HEK293 (cell line): ENCODE data around the gene A2ML1.
A peak's percentile ranks its signal among the peaks of the same experiment; 100 is the strongest.

ENCODE experiments used
- CTCF ChIA-PET: fragments of 350-600 bp; formaldehyde crosslinking; extraction: SDS; loops from one replicate; lab custom pipeline; 2021; ENCODE audit warnings: antibody characterized with exemption; lab: Yijun Ruan, JAX
- POLR2A ChIA-PET: fragments of 300-600 bp; formaldehyde crosslinking; extraction: SDS; loops from one replicate; lab custom pipeline; 2020; ENCODE audit warnings: antibody characterized with exemption, inconsistent platforms; lab: Yijun Ruan, JAX
- H3K27ac ChIP-seq: fragments of 200-500 bp; sonication (Bioruptor generic); 2 replicates; pipeline ENCODE4 v1.5.1; 2014; ENCODE audit warnings: low read depth, low read length, control low read depth, inconsistent platforms; ENCODE audit errors: extremely low read depth
- H3K36me3 ChIP-seq, 2 experiments: fragments of 200-500 bp in 1 of 2; sonication (Bioruptor generic) in 1 of 2; 1 replicate in 1 of 2; 2 replicates in 1 of 2; pipeline ENCODE4 v1.5.1; 2014 to 2017; ENCODE audit warnings: inconsistent platforms in 2 of 2, low read length in 2 of 2; ENCODE audit not compliant: control insufficient read depth in 2 of 2, insufficient read depth in 1 of 2
- H3K4me1 ChIP-seq: fragments of 200-500 bp; sonication (Bioruptor generic); 2 replicates; pipeline ENCODE4 v1.5.1; 2014; ENCODE audit warnings: mild to moderate bottlenecking, low read length, inconsistent platforms; ENCODE audit not compliant: control insufficient read depth, insufficient read depth
- H3K4me3 ChIP-seq: 2 replicates; pipeline ENCODE4 v1.5.1; 2011; ENCODE audit warnings: low read depth, mild to moderate bottlenecking, control low read depth, low read length, moderate library complexity
- H3K9me3 ChIP-seq: fragments of 200-500 bp; sonication (Bioruptor generic); 2 replicates; pipeline ENCODE4 v1.5.1; 2014; ENCODE audit warnings: low read depth, low read length, inconsistent platforms; ENCODE audit not compliant: control insufficient read depth, insufficient read depth
- CTCF ChIP-seq: fragments of 450-650 bp; formaldehyde crosslinking; IDR thresholded peaks from 2 replicates; pipeline ENCODE4 v1.5.1; 2016; ENCODE audit warnings: missing biosample characterization, missing genetic modification characterization
- GFI1B ChIP-seq: fragments of 450-650 bp; formaldehyde crosslinking; IDR thresholded peaks from 2 replicates; pipeline ENCODE4 v1.5.1; 2016; ENCODE audit warnings: missing biosample characterization, missing genetic modification characterization
- GLIS1 ChIP-seq: fragments of 450-650 bp; formaldehyde crosslinking; IDR thresholded peaks from 2 replicates; pipeline ENCODE4 v1.5.1; 2016; ENCODE audit warnings: missing biosample characterization, missing genetic modification characterization
- HOXD13 ChIP-seq: sonication (generic); formaldehyde crosslinking; IDR thresholded peaks from 2 replicates; pipeline ENCODE4 v1.8.0; 2022; ENCODE audit warnings: missing genetic modification reagents, borderline replicate concordance
- PATZ1 ChIP-seq: fragments of 450-650 bp; formaldehyde crosslinking; IDR thresholded peaks from 2 replicates; pipeline ENCODE4 v1.5.1; 2016; ENCODE audit warnings: missing biosample characterization, missing genetic modification characterization
- SCRT1 ChIP-seq: fragments of 450-650 bp; formaldehyde crosslinking; IDR thresholded peaks from 2 replicates; pipeline ENCODE4 v1.5.1; 2016; ENCODE audit warnings: missing biosample characterization, missing genetic modification characterization, borderline replicate concordance
- SCRT2 ChIP-seq: fragments of 450-650 bp; formaldehyde crosslinking; IDR thresholded peaks from 2 replicates; pipeline ENCODE4 v1.5.1; 2016; ENCODE audit warnings: missing biosample characterization, missing genetic modification characterization
- YY1 ChIP-seq: fragments of 450-650 bp; formaldehyde crosslinking; IDR thresholded peaks from 2 replicates; pipeline ENCODE4 v1.5.1; 2018; ENCODE audit warnings: missing biosample characterization, missing genetic modification characterization
- ZBTB48 ChIP-seq: fragments of 450-650 bp; formaldehyde crosslinking; IDR thresholded peaks from 2 replicates; pipeline ENCODE4 v1.5.1; 2016; ENCODE audit warnings: missing biosample characterization, missing genetic modification characterization
- ZNF223 ChIP-seq: fragments of 450-650 bp; formaldehyde crosslinking; IDR thresholded peaks from 2 replicates; pipeline ENCODE4 v1.5.1; 2016; ENCODE audit warnings: missing biosample characterization, missing genetic modification characterization
- ZNF341 ChIP-seq: fragments of 450-650 bp; formaldehyde crosslinking; IDR thresholded peaks from 2 replicates; pipeline ENCODE4; 2016; ENCODE audit warnings: low read depth, missing biosample characterization, missing genetic modification characterization
- ZNF362 ChIP-seq: fragments of 450-650 bp; formaldehyde crosslinking; IDR thresholded peaks from 2 replicates; pipeline ENCODE4 v1.5.1; 2016; ENCODE audit warnings: missing biosample characterization, missing genetic modification characterization
- ZNF433 ChIP-seq: fragments of 450-650 bp; formaldehyde crosslinking; IDR thresholded peaks from 2 replicates; pipeline ENCODE4 v1.5.1; 2016; ENCODE audit warnings: missing biosample characterization, missing genetic modification characterization, low read depth
- ZNF473 ChIP-seq: fragments of 450-650 bp; formaldehyde crosslinking; IDR thresholded peaks from 2 replicates; pipeline ENCODE4 v1.5.1; 2017; ENCODE audit warnings: missing biosample characterization, missing genetic modification characterization
- ZNF571 ChIP-seq: fragments of 450-650 bp; formaldehyde crosslinking; IDR thresholded peaks from 2 replicates; pipeline ENCODE4 v1.5.0; 2017; ENCODE audit warnings: missing biosample characterization, missing genetic modification characterization
- ZNF596 ChIP-seq: fragments of 450-650 bp; IDR thresholded peaks from 2 replicates; pipeline ENCODE4 v1.5.0; 2018; ENCODE audit warnings: missing biosample characterization, mild to moderate bottlenecking, missing genetic modification characterization, moderate library complexity
- ZNF654 ChIP-seq: fragments of 450-650 bp; formaldehyde crosslinking; IDR thresholded peaks from 2 replicates; pipeline ENCODE4 v1.5.1; 2016; ENCODE audit warnings: low read depth, missing biosample characterization, missing genetic modification characterization
- ZNF707 ChIP-seq: fragments of 450-650 bp; formaldehyde crosslinking; IDR thresholded peaks from 2 replicates; pipeline ENCODE4 v1.5.1; 2016; ENCODE audit warnings: missing biosample characterization, missing genetic modification characterization
- ZNF747 ChIP-seq: fragments of 450-650 bp; formaldehyde crosslinking; IDR thresholded peaks from 2 replicates; pipeline ENCODE4 v1.5.1; 2016; ENCODE audit warnings: missing biosample characterization, missing genetic modification characterization
- ZNF776 ChIP-seq: fragments of 450-650 bp; formaldehyde crosslinking; IDR thresholded peaks from 2 replicates; pipeline ENCODE4 v1.5.0; 2017; ENCODE audit warnings: missing biosample characterization, missing genetic modification characterization, borderline replicate concordance

Gene A2ML1

GRCh38 chr12:8821591-8821990, 830 bp upstream of the A2ML1 start:
- no peak overlapping the region for H3K4me3 ChIP-seq
- ChIA-PET CTCF (interaction anchor here (0.6 to 1.7 kb wide), 4 partner anchors 11 to 228 kb away, joined by 3 to 5 read pairs (median 4); partner anchors contain the start of gene M6PR), POLR2A (no interaction called here)
- H3K9me3 ChIP-seq: no peaks in the 10 kb centered on the region
- no peak for TF ChIP-seq GLIS1 (tag by site-specific recombination)
- TF ChIP-seq ZNF776 (tag by site-specific recombination): no peak
- no peak for TF ChIP-seq ZNF223 (tag by site-specific recombination)
- no peak for TF ChIP-seq ZNF571 (tag by site-specific recombination)
- no peak for TF ChIP-seq ZNF362 (tag by site-specific recombination)
- TF ChIP-seq ZNF596 (tag by site-specific recombination): no peak
- no peak for TF ChIP-seq PATZ1 (tag by site-specific recombination)
- no peak for TF ChIP-seq HOXD13 (CRISPR knock-in tag)
- TF ChIP-seq ZNF433: no peak
- no peak for TF ChIP-seq ZNF473 (tag by site-specific recombination)
- TF ChIP-seq ZNF707 (tag by site-specific recombination): no peak
- no peak for TF ChIP-seq CTCF (tag by site-specific recombination)
- TF ChIP-seq GFI1B (tag by site-specific recombination): no peak
- H3K4me1 ChIP-seq: no peaks in the 10 kb centered on the region
- H3K27ac ChIP-seq: no peak overlapping the region
- no peaks in the 10 kb centered on the region for H3K36me3 ChIP-seq

GRCh38 chr12:8823565-8824300, 1.3 kb downstream of the A2ML1 start:
- Histone ChIP-seq H3K36me3 (no peaks in the 10 kb centered on the region), H3K9me3 (no peaks in the 10 kb centered on the region), H3K27ac (no peak overlapping the region), H3K4me1 (no peaks in the 10 kb centered on the region)
- POLR2A ChIA-PET: no interaction called here
- CTCF ChIA-PET: interaction anchor here (0.6 to 3.5 kb wide), 20 partner anchors 18 to 342 kb away, joined by 3 to 26 read pairs (median 4); partner anchors contain the start of gene RIMKLB
- peak; percentile 40; the same call in 1 of the 2 replicates for TF ChIP-seq ZNF341 (tag by site-specific recombination)
- TF ChIP-seq ZNF747: no peak
- peak; percentile 32; the same call in 1 of the 2 replicates for TF ChIP-seq SCRT2 (tag by site-specific recombination)
- peak; percentile 50; the same call in 1 of the 2 replicates for TF ChIP-seq ZBTB48 (tag by site-specific recombination)
- TF ChIP-seq ZNF654: peak; percentile 70
- no peak for TF ChIP-seq YY1
- peak; percentile 54; the same call in 1 of the 2 replicates for TF ChIP-seq SCRT1 (tag by site-specific recombination)
- TF ChIP-seq, all 188 proteins: peak for 5
- H3K4me3 ChIP-seq: no peak overlapping the region
